OCI-LY3 (cell line): ENCODE measurements around the gene SLC25A20.

ENCODE experiments used
- CTCF ChIP-seq: fragments of 200-600, 300-600 bp; sonication (generic); IDR thresholded peaks from 2 replicates; pipeline ENCODE4 v1.5.1; 2014; ENCODE audit warnings: antibody characterized with exemption, low read length, low read depth
- EZH2phosphoT487 ChIP-seq: fragments of 200-600 bp; shearing (Covaris generic); IDR thresholded peaks from 2 replicates; pipeline ENCODE4 v1.6.1; 2018; ENCODE audit warnings: antibody characterized with exemption, mixed run types, low read depth

GRCh38 chr3:48945891-48946549, 47.3 kb upstream of the SLC25A20 start:
- TF ChIP-seq CTCF (no peak), EZH2phosphoT487 (no peak)
